Central memory CD4-positive, alpha-beta T cell (primary cell): ENCODE data around the gene RTN4.
"Not testable (repeated sequence)": the region's sequence is repeated elsewhere in the genome, so short reads cannot be mapped to it uniquely, and the experiment has no call there.

Experiments
- DNase-seq: peaks from one replicate; pipeline ENCODE4 v3.0.0; 2022

The RTN4 gene

GRCh38 chr2:55009277-55010060 is 40.8 kb downstream of the RTN4 start:
- DNase-seq: peak; percentile 21

GRCh38 chr2:55006306-55006705 is 43.9 kb downstream of the RTN4 start:
- DNase-seq: no peak

DNA sequence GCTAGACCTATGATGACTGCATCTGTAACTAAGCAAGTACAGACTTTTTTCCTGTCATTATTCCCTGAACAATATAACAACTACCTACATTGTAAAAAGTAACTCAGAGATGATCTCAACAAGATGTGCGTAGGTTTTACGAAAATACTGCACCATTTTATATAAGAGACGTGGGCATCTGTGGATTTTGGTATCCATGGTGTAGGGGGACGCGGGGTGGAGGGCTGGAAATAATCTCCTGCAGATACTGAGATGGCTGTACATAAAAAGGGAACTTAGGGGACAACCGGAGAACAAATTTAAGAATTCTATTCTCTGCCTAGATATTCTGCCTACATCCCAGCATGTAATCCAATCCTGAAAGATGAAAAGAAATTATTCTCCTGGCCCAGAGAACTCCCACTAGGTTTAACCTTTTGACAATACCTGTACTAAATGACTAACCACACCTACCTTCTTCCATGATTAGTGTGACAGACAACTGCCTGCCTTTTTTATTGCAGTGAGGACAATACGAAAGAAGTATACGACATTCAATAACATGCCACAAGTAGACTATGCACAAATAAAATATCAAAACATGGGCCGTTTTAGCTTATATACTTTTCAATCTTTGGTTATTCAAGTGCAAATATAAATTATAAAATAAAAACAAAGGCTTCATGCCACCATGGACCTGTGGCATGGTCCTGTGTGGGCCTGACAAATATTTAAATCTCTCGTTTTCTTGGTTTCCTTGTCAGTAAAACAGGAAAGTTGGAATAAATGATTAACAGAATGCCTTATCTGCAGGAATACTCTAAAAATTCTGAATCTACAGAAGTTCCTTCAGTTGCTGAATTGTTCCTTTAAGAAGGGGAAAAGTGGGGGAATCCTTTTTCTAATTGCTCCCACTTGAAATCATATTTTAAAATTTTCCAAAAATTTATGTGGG is 46.3 kb downstream of the RTN4 start:
- no peak for DNase-seq

- no peak for DNase-seq
These were observed 48.5 kb downstream of the RTN4 start for GRCh38 chr2:55001716-55002115.

DNA sequence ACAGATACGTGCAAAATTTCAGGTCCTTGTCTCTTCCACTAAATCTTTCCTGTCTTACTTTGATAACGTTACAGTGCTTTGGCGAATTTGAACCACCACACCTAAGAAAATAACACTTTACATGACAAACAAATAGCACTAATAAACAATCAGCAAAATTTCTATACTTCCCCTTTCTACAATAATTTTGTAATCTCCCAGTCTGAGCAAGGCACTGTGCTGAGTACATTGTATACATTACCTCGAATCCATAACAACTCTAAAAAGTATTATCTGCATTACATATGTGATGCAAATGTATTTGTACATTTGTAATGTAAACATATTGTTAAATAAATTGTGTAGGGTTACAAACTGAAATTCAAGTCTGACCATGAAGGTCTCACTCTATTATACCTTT is 49.9 kb downstream of the RTN4 start:
- no peak for DNase-seq

DNA sequence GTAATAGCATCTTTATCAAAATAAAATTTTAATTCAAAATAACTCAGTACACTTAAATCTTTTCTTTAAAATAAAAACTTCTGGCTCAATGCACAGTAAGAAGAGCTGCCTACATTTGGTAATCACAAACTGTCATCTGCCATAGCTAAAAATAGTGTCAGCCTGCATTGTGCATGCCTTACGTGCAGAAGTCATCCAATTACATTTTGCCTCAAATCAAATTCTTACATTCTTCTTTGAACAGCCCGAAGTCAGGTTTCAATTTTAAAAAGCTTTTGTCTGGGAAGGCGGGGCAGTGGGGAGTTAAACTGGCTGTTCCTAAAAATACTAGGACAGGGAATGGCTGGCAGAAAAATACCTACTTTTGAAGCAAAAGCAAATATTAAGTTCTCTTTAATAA is 51.1 kb downstream of the RTN4 start:
- DNase-seq: no peak

DNA sequence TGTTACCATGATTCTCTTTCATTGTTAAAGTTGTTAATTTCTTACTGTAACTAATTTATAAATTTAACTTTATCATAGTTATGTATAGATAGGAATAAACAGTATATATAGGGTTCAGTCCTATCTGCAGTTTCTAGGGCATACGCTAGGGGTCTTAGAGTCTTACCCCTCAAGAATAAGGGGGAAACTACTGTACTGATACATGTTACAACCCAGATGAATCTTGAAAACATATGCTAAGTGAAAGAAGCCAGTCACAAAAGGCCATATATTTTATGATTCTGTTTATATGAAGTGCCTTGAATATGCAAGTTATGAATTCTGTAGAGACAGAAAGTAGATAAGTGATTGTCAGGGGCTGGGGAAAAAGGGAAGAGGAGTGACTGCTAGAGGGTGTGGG is 52.4 kb downstream of the RTN4 start:
- no peak for DNase-seq

- no peak for DNase-seq
These were observed 54.7 kb downstream of the RTN4 start for GRCh38 chr2:54995553-54995952.

- not testable (repeated sequence) for DNase-seq
These were observed 59.6 kb downstream of the RTN4 start for GRCh38 chr2:54990694-54991093.

- no peak for DNase-seq
These were observed 61.6 kb downstream of the RTN4 start for GRCh38 chr2:54988612-54989011.

GRCh38 chr2:54986264-54986663 is 64.0 kb downstream of the RTN4 start:
- no peak for DNase-seq

GRCh38 chr2:54984476-54984875 is 65.8 kb downstream of the RTN4 start:
- DNase-seq: no peak

- DNase-seq: no peak
These were observed 66.7 kb downstream of the RTN4 start for GRCh38 chr2:54983345-54984220.

DNA sequence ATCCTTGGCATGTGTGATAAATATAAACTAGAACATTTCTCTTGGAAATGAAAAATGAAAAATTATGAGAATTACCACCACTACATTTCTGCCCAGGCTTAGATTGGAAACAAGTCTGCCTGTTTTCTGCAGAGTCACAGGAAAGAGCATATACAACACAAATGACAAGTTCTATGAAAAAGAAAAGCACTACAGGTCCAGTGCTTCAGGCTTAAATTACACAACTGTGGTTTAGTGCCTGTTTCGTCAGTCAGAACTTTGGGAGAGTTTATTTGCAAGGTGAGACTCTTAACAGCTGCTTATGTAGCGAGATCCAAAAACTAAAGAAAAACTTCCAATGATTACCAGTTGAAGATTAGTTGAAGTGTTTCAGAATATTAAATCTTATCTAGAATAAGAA is 68.9 kb downstream of the RTN4 start:
- DNase-seq: no peak

GRCh38 chr2:54979321-54980044 is 70.8 kb downstream of the RTN4 start:
- DNase-seq: no peak

- DNase-seq: no peak
These were observed 73.1 kb downstream of the RTN4 start for GRCh38 chr2:54977149-54977548.

DNA sequence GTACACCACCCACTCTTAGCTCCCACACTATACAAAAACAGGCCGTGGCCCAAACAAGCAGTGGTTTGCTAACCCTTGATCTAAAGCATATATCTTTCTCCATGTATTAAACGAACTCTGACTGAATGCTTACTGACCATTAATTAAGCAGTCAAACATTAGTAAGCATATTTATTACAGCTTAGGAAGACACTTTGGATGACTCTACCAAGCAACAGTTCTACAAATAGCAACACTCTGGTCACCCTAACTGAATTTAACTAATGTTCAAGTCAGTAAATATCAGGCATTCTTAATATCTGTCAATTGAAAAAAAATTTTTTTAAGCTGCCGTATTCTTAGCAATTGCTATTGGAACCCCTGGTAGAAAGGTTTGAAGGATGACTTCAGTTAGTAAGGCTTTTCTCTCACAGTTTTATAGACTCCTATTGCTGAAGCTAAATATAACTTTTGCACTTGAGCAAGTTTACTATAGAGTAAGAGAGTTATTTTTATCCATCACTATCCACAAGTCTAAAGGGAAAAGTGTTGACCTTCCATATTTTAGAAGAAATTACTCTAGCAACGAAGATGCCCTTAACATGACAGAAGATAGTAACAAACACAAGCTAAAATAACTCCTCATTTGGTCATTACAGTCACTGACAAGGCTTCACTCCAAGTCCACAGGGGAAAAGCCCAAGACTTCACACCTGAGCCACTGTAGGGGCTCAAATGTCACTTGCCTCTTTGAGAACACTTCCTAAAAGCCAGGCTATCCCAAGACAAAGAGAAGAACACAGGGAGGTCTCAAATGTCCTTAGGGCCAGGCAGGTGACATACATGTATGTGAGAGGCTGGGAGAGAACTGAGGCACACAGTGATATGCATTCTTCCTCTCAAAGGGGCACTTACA is 74.4 kb downstream of the RTN4 start:
- no peak for DNase-seq

- DNase-seq: no peak
These were observed 75.1 kb downstream of the RTN4 start for GRCh38 chr2:54975175-54975574.

DNA sequence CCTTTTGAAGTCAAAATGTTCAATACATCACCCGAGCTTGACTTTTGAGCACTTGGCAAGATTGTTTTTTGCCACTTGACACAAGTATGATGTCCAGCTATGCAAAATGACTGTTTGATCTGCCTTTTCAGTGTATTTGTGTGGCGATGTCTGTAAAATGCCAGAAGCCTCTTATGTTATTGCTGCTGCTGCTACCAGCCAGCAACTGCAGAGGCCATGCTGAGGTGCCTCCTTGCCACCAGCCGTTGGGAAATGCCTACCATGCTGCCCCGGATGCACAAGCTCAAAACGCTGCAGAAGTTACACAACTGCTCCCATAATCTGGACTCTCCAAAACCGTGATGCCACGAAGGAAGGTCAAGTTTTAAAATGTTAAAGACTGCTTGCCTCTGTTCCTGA is 80.3 kb downstream of the RTN4 start:
- no peak for DNase-seq

GRCh38 chr2:54969295-54969939 is 80.8 kb downstream of the RTN4 start:
- DNase-seq: no peak
